Glutamatergic neuron (in vitro differentiated cells): ENCODE data around the gene SNRPB. TPM values are rescaled to one million over a fixed set of nuclear protein-coding genes. Genes with fewer than 3 reads are reported as not detected.

Experiments used
- DNase-seq: peaks from one replicate; pipeline ENCODE4 v3.0.0; 2022
- H3K27ac Mint-ChIP-seq: one replicate; pipeline ENCODE4 v1.8.0; 2020; ENCODE audit warnings: mild to moderate bottlenecking, mixed read lengths, inconsistent platforms; ENCODE audit not compliant: unreplicated experiment
- H3K27me3 Mint-ChIP-seq: one replicate; pipeline ENCODE4 v1.8.0; 2020; ENCODE audit warnings: mild to moderate bottlenecking, moderate library complexity, mixed read lengths, inconsistent platforms; ENCODE audit not compliant: unreplicated experiment
- H3K36me3 Mint-ChIP-seq: one replicate; pipeline ENCODE4 v1.8.0; 2020; ENCODE audit warnings: mild to moderate bottlenecking, mixed read lengths, inconsistent platforms; ENCODE audit not compliant: unreplicated experiment
- H3K4me1 Mint-ChIP-seq: one replicate; pipeline ENCODE4 v1.8.0; 2020; ENCODE audit warnings: mild to moderate bottlenecking, low read depth, mixed read lengths, inconsistent platforms; ENCODE audit not compliant: unreplicated experiment
- H3K4me3 Mint-ChIP-seq: one replicate; pipeline ENCODE4 v1.8.0; 2020; ENCODE audit warnings: mild to moderate bottlenecking, mixed read lengths, inconsistent platforms; ENCODE audit not compliant: unreplicated experiment
- H3K9me3 Mint-ChIP-seq: one replicate; pipeline ENCODE4 v1.8.0; 2020; ENCODE audit warnings: mild to moderate bottlenecking, moderate library complexity, mixed read lengths, inconsistent platforms; ENCODE audit not compliant: unreplicated experiment
- CTCF ChIP-seq: fragments of 200-600 bp; sonication (generic); IDR thresholded peaks from one replicate; pipeline ENCODE4 v1.5.0; 2021; ENCODE audit not compliant: partially characterized antibody, unreplicated experiment
- long read RNA-seq: library from polyadenylated mRNA; unstranded; transcript quantifications from one replicate; pipeline ENCODE4 v2.0.0, GENCODE V29; 2020; ENCODE audit not compliant: unreplicated experiment
- total RNA-seq: library from RNA; stranded (reverse); fragmentation: NEBNext Ultra II Directional; extraction: Animal tissue kit (Norgen Biotek cat#: 25700); gene quantifications from one replicate; pipeline ENCODE4 v1.2.1, GENCODE V29; 2021; ENCODE audit not compliant: unreplicated experiment

The SNRPB gene
- 114 TPM for total RNA-seq
- long read RNA-seq, transcript SNRPB-202 (7 exons, 1,008 nt) = minor isoform, 25 of 123 reads
- long read RNA-seq, transcript SNRPB-201 (7 exons, 1,154 nt) = major isoform, 92 of 123 reads
- long read RNA-seq, partial matches to known transcripts = 3 of 123 reads
- long read RNA-seq, other reads (novel, unspliced or antisense) = 3 of 123 reads

- H3K9me3 Mint-ChIP-seq = peaks cover 11% of the 10 kb centered on the region
- peak; percentile 94 for DNase-seq
Observed at GRCh38 chr20:2470423-2471193, at the start of gene SNRPB. Gene SNRPB (minus strand): TSS chr20:2470789. CDS start chr20:2470690, 99 bp downstream.

DNA sequence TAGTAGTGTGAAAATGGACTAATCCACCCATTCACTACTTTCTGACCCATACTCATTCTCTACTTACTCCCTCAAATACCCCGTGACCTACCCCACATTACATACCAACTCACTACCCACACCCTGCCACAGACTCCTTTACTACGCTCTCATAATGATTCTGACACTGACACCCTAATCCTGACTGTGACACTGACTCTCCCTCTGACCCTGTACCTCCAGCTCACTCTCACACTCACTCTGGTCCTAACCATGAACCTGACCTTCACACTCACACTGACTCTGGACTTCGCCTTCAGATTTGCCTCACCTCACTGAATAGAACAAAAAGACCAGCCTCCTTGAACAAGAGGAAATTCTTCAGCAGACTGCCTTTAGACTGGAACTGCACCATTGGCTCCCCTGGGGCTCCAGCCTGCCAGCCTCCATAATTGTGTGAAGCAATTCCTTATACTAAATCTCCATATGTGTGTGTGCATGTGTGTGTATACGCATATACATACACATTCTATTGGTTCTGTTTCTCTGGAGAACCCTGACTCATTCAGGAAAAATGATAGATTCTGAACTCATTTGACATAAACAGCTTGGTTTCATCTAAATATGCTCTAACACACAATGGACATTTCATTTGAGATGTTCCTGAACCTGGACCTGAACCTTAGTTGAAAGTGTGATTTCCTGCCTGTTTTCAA, 48.7 kb upstream of the SNRPB start:
- Mint-ChIP-seq H3K9me3 (peaks cover 1% of the 10 kb centered on the region), H3K27me3 (peaks cover 6% of the 10 kb centered on the region), H3K4me1 (no peaks in the 10 kb centered on the region), H3K36me3 (no peaks in the 10 kb centered on the region), H3K4me3 (no peak overlapping the region), H3K27ac (no peak overlapping the region)
- DNase-seq = no peak
- no peak for TF ChIP-seq CTCF

More at GRCh38 chr20:2470423-2471193, at the start of gene SNRPB:
- Mint-ChIP-seq H3K36me3 (no peaks in the 10 kb centered on the region), H3K4me3 (peak within 1 kb of the TSS; percentile 91), H3K27ac (peak within 1 kb of the TSS; percentile 98), H3K27me3 (peaks cover 6% of the 10 kb centered on the region), H3K4me1 (peaks cover 2% of the 10 kb centered on the region)
- no peak for TF ChIP-seq CTCF

- peaks cover 6% of the 10 kb centered on the region for H3K27me3 Mint-ChIP-seq
- H3K4me1 Mint-ChIP-seq = no peaks in the 10 kb centered on the region
- no peak overlapping the region for H3K27ac Mint-ChIP-seq
- DNase-seq = no peak
- H3K9me3 Mint-ChIP-seq = peaks cover 1% of the 10 kb centered on the region
- no peak for TF ChIP-seq CTCF
- no peak overlapping the region for H3K4me3 Mint-ChIP-seq
- no peaks in the 10 kb centered on the region for H3K36me3 Mint-ChIP-seq
Observed at GRCh38 chr20:2518558-2518957, 48.0 kb upstream of the SNRPB start.

DNA sequence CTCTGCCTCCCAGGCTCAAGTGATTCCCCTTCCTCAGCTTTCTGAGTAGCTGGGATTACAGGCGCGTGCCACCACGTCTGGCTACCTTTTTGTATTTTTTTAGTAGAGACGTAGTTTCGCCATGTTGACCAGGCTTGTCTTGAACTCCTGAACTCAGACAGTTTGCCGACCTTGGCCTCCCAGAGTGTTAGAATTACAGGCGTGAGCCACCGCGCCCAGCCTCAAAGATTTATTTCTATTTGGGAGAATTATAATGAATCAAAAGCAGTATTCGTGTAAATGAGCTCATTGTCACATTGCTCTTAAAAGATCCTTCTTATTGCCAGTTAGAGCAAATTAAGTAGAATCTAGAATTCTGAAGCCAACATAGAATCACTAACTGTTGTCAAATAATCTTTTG, 47.5 kb upstream of the SNRPB start:
- H3K4me1 Mint-ChIP-seq = no peaks in the 10 kb centered on the region
- DNase-seq = no peak
- no peak overlapping the region for H3K27ac Mint-ChIP-seq
- TF ChIP-seq CTCF = no peak
- H3K9me3 Mint-ChIP-seq = peaks cover 1% of the 10 kb centered on the region
- no peak overlapping the region for H3K4me3 Mint-ChIP-seq
- H3K27me3 Mint-ChIP-seq = peaks cover 6% of the 10 kb centered on the region
- no peaks in the 10 kb centered on the region for H3K36me3 Mint-ChIP-seq

DNA sequence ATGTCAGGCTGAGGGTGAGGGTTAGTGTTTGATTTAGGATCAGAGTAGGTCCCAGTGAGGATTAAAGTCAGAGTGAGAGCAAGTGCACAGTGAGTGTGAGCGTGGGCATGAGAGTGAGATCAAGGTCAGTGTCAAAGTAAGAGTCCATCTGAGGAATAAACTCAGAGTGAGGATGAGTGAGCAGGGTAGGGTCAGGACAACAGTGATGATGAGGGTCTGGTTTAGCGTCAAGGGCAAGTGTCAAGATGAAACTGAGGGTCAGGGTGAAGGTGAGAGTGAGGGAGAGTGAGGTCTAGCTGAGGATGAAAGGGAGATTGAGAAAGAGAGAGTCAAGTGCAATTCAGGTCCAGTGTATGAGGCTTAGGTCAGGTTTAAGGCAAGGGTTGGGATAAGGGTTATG, 45.8 kb upstream of the SNRPB start:
- Mint-ChIP-seq H3K9me3 (peaks cover 1% of the 10 kb centered on the region), H3K27me3 (peaks cover 3% of the 10 kb centered on the region), H3K4me3 (no peak overlapping the region), H3K36me3 (no peaks in the 10 kb centered on the region), H3K4me1 (no peaks in the 10 kb centered on the region), H3K27ac (no peak overlapping the region)
- TF ChIP-seq CTCF = no peak
- no peak for DNase-seq
